Germinal center (tissue), 1 donor: ENCODE data around the gene UBALD2.
"Not testable (repeated sequence)": the region's sequence is repeated elsewhere in the genome, so short reads cannot be mapped to it uniquely, and the experiment has no call there.

ENCODE experiments used
- DNase-seq: peaks from one replicate; pipeline ENCODE4 v3.0.0; 2012; ENCODE audit warnings: mixed read lengths, low spot score

Gene UBALD2

GRCh38 chr17:76246080-76247066 lies 18.8 kb upstream of the UBALD2 start:
- no peak for DNase-seq

DNA sequence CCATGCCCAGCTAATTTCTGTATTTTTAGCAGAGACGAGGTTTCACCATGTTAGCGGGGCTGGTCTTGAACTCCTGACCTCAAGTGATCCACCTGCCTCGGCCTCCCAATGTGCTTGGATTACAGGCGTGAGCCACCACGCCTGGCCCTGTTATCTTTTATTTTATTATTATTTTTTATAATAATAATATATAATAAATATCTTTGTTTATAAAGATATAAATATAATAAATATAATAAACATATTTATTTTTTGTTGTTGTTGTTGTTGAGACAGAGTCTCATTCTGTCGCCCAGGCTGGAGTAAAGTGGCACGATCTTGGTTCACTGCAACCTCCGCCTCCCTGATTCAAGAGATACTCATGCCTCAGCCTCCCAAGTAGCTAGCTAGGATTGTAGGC lies 17.8 kb upstream of the UBALD2 start:
- DNase-seq = no peak

DNA sequence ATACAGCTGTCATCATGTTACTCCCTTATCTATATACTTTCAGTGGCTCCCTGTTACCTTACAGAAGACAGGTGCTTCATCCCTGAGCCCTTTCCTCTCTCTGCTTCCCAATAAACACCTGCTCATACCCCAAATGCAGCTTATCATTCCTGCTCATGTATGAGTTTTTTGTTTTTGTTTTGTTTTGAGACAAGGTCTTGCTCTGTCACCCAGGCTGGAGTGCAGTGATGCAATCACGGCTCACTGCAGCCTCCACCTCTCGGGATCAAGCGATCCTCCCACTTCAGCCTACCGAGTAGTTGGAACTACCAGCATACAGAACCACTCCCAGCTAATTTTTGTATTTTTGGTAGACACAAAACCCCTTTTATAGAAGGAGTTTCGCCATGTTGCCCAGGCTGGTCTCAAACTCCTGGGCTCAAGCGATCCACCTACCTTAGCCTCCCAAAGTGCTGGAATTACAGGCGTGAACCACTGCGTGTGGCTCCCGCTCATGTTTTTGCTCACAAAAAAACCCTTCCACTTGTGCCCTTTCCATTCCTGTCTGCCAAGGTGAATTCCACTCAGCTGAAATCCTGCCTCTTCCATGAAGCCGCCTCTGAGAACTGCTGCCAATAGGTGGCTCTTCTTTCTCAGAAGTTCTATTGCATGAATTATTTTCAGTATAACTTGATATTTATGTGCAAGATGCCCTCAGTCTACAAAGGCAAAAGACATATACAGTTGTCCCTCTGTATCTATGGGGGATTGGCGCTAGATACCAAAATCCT lies 16.9 kb upstream of the UBALD2 start:
- no peak for DNase-seq

DNA sequence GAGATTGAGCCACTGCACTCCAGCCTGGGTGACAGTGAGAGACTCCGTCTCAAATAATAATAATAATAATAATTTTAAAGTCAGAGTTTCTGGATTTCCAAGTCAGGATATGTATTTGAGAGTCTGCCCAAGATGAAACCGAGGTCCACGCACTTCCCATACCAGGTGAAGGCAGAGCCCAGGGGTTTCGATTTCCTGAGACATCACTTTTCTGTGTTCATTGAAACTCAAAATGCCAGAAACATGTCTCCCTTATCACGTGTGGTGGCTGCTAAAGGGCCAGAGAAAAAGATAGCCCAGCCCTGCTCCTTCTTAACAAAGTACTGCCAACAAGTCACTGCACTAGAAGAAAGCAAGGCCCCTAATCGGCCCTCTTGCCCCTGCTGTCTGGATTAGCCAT lies 15.0 kb upstream of the UBALD2 start:
- DNase-seq = no peak

GRCh38 chr17:76251478-76252039 lies 13.6 kb upstream of the UBALD2 start:
- no peak for DNase-seq

DNA sequence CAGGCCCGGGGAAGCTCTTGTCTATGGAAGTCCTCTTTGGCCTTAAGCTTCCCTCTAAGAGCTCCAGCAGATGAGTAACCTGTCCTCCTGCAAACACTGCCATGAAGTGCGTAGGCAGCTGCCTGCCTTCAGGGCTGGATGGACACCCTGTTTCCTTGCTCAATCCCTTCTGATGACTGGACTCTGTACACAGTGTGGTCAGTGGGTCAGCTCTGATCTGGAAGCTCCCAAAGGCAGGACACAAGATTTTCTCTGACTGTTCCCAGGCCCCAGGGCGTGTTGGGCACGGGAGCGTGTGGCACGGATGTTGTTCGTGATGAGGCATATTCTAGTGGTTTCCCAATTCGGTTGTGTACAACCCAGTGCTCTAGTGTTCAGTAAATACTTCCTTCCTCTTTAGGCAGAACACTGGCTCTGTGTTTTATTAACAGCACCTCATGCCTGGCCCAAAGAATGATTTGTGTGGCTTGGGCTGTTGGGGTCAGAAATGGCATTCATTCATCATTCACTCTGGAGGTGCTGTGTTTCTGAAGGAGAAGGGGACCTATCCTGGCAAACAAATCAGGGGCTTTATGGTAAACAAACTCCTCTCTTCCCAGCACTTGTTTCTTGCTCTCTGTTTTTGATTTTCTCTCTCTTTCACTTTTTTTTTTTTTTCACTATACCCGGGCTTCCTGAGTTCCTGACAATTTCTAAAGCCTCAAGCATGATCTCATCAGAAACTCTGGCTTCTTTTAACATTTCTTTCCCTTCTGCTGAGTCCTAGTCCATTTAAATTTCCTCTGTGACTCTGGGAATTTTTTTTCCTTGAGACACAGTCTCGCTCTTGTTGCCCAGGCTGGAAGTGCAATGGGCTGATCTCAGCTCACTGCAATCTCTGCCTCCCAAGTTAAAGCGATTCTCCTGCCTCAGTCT lies 12.9 kb upstream of the UBALD2 start:
- peak; percentile 42 for DNase-seq

DNA sequence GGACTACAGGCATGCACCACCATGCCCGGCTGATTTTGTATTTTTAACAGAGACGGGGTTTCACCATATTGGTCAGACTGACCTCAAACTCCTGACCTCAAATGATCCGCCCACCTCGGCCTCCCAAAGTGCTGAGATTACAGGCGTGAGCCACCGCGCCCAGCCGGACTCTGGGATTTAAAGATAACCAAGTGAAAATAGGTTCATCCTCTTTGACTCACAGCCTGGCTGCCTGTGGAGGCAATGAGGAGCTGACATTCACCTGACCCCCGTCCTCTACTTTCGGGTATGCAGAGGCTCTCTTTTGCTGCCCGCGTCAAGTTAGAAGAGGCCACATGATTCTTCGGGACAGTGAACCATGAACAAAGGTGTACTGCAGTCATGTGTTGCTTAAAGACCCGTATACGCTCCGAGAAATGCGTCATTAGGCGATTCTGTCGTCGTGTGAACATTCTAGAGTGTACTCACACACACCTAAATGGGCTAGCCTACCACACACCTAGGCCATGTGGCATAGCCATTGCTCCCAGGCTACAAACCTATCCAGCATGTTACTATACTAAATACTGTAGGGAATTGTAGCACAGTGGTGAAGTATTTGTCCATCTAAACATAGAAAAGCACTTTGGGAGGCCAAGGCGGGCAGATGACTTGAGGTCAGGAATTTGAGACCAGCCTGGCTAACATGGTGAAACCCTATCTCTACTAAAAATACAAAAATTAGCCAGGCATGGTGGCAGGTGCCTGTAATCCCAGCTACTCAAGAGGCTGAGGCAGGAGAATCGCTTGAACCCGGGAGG lies 12.0 kb upstream of the UBALD2 start:
- not testable (repeated sequence) for DNase-seq

DNA sequence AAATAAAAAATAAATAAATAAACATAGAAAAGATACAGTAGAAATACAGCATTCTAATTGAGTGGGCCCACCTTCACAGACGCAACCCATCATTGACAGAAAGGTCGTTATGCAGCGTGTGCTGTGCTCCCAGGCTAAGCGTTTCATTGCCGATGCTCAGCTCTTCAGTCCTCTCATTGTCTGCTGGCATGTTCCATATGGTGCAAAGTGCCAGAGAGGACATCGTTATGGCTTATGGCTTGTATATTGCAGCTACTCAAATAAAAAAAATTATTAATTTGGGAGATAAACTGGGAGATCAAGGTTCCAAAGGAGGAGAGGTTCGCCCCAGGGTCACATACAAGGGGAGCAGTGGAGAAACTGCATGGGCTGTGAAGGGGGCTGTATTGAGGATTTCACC lies 11.3 kb upstream of the UBALD2 start:
- DNase-seq = no peak

DNA sequence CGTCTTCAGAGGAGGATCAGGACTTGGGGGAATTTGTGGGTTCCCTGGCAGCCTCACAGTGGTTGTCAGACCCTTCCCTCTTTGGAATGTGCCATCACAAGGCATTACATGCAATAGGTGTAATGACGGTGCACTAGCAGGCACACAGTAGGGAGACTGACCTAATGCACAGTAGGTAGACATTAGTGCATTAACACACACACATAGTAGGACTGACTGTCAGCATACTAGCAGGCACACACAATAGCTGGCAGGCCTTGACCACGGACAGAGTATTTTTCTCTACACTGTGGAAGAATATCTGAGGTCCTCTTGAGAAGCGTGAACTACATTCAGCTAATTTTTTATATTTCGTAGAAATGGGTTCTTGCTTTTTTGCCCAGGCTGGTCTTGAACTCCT lies 10.9 kb upstream of the UBALD2 start:
- no peak for DNase-seq

GRCh38 chr17:76255801-76256429 lies 9.2 kb upstream of the UBALD2 start:
- no peak for DNase-seq

DNA sequence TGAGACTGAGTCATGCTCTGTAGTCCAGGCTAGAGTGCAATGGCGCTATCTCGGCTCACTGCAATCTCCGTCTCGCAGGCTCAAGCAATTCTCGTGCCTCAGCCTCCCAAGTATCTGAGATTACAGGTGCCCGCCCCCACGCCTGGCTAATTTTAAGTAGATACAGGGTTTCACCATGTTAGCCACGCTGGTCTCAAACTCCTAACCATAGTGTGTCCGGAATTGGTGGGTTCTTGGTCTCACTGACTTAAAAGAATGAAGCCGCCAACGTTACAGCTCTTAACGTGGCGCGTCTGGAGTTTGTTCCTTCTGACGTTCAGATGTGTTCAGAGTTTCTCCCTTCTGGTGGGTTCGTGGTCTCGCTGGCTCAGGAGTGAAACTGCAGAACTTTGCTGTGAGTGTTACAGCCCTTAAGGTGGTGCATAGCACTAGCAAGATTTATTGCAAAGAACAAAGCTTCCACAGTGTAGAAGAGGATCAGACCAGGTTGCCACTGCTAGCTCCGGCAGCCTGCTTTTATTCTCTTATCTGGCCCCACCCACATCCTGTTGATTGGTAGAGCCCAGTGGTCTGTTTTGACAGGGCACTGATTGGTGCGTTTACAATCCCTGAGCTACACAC lies 8.6 kb upstream of the UBALD2 start:
- not testable (repeated sequence) for DNase-seq

DNA sequence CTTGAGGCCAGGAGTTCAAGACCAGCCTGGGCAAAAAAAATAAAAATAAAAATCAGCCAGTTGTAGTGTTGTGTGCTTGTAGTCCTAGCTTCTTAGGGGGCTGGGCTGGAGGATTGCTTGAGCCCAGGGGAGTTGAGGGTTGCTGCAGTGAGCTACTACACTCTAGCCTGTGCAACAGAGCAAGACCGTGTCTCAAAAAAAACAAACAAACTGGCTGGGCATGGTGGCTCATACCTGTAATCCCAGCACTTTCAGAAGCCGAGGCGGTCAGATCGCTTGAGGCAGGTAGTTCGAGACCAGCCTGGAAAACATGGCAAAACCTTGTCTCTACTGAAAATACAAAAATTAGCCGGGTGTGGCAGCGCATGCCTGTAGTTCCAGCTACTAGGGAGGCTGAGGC lies 4.9 kb upstream of the UBALD2 start:
- no peak for DNase-seq

GRCh38 chr17:76260669-76261068 lies 4.5 kb upstream of the UBALD2 start:
- no peak for DNase-seq

GRCh38 chr17:76261421-76262215 lies 3.5 kb upstream of the UBALD2 start:
- peak; percentile 57 for DNase-seq

DNA sequence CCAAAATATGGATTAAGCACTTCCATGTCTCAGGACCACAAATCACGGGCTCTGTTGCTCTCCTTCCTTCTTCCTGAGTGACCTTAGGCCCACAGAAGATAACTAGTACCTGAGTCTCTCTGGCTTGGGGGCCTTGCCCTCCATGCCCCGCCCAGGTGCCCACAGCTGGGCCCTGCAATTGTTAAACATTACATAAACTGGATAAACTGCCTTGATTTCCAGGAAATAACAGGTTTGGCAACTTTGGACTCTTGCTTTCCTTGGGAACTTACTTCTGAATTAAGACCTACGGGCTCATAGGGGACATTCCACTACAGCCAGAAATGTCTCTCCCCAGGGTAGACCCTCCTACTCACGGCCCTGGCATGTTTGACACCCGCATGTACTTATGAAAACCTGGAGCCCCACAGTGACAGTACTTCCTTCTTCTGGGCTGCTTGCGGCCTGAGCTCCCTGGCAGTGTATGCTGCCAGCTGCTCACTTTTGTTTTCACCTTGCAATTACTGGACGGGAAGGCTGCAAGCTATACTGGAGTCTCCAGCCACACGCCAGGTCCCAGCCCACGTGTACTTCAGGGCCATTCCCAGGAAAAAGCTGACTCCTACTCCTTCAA lies 2.3 kb upstream of the UBALD2 start:
- DNase-seq = peak; percentile 66

DNA sequence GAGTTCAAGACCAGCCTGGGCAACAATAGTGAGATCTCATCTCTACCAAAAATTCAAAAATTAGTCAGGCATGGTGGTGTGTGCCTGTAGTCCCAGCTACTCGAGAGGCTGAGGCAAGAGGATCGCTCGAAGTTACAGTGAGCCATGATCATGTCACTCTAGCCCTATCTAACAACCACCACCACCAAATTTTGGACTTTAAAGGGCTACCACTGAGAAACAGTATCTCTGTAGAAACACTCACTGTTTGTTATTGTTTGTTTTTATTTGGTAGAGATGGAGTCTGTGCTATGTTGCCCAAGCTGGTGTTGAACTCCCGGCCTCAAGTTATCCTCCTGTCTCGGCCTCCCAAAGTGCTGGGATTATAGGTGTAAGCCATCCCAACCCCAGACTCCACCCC lies 1.3 kb upstream of the UBALD2 start:
- no peak for DNase-seq

DNA sequence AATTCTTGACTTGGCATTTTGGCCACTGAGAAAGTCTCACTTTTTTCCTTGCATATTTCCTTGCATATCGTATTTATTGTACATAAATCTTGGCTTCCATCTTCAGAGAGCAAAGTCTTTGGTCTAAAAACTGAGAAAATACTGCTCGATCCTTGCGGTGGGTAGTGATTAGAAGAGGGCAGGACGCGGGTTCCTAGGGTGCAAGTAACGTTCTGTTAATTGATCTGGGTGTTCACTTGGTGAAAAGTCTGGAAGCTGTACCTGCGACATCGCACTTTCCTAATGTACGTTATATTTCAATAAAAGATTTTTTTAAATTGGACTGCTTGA lies 758 bp upstream of the UBALD2 start:
- no peak for DNase-seq

DNA sequence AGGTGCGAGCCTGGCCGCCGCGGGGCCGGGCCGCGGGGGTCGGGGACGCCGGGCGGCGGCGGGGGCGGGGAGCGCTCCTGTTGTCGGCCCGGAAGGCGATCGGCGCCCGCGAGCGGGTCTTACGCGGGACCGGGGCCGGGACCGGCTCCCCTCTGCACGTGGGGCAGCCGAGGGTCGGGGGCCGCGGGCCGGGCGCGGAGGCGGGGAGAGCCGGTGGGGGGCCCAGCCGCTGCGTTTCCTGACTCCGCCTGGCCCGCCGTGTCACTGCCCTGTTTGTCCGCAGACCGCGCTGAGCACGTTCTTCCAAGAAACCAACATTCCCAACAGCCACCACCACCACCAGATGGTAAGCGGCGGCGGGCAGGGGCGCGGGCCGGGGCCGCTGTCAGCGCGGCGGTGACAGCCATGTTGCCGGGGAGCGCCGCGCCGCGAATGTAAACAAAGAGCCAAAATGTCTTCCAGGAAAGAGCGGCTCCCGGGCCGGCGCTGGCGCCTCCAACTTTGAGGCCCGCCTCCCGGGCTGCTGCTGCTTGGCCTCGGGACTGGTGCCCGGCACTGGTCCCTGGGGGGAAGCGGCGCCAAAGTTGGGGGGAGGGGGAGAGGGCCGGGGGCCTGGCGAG lies 586 bp downstream of the UBALD2 start:
- DNase-seq = no peak
